ENCODE data around the gene MUC13.

DNA sequence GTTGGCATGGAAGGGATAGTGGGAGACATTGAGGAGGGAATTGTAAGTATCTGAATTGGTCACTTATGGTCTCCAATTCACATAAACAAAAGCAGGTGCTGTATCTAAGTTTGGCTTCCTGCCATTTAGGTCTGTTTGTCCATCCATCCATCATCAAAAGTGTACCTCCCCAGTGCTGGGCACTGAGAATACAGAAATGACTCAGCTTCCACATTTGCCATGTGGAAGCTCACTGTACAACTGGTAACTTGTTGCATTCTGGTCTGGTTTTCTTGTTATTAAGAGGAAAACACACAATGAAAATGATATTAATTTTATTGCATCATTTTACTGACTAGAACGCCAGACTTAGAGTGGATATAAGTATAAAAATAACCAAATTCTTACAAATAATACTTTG is 30.9 kb upstream of the MUC13 start:
- TF ChIP-seq POLR2A (IDR thresholded peaks at IDR 0.05), result no peak
- TF ChIP-seq, protein P1, sequence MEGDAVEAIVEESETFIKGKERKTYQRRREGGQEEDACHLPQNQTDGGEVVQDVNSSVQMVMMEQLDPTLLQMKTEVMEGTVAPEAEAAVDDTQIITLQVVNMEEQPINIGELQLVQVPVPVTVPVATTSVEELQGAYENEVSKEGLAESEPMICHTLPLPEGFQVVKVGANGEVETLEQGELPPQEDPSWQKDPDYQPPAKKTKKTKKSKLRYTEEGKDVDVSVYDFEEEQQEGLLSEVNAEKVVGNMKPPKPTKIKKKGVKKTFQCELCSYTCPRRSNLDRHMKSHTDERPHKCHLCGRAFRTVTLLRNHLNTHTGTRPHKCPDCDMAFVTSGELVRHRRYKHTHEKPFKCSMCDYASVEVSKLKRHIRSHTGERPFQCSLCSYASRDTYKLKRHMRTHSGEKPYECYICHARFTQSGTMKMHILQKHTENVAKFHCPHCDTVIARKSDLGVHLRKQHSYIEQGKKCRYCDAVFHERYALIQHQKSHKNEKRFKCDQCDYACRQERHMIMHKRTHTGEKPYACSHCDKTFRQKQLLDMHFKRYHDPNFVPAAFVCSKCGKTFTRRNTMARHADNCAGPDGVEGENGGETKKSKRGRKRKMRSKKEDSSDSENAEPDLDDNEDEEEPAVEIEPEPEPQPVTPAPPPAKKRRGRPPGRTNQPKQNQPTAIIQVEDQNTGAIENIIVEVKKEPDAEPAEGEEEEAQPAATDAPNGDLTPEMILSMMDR (IDR thresholded peaks at IDR 0.05), result no peak
